ENCODE measurements around the gene PLEKHA7. TPM values are rescaled to one million over a fixed set of nuclear protein-coding genes. Genes with fewer than 3 reads are reported as not detected.

The PLEKHA7 gene
- total RNA-seq, 1 experiment from 2014 or later: 7.2 TPM

- POLR2A ChIA-PET: no interaction called here
- no peaks in the 10 kb centered on the region for H3K79me2 ChIP-seq (ENCODE audit: insufficient read depth, low read length)
- no TSS peak for BruUV-seq (replicated peaks)
Measured at GRCh38 chr11:16941935-16942334, 72.3 kb downstream of the PLEKHA7 start.

DNA sequence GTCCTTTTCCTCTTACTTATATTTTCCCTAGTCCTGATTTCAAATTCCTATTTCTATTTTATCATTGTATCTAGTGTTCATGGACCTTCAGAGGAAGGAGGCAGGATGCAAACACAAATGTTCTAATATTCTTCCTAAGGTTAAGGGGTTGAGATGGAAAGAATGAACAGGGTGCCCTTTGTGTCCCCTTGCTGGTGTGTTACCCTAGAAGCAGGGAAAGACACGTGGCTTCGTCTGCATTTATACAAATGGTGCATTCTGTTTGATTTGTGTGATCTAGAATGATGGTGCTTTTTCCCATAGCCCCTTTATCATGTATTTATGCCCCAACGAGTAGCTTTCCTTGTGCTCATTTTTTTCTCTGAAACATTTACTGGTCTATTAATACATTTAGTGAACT, 76.2 kb downstream of the PLEKHA7 start:
- Histone ChIP-seq H3K4me2 (ENCODE audit: low read length) (no peak overlapping the region), H3K9ac (ENCODE audit: low read length) (no peak overlapping the region), H3K4me3 (replicated peaks in 1 of 2; ENCODE audit: low read depth in 1 of 2, low read length in 2 of 2) (no peak overlapping the region), H3K36me3 (ENCODE audit: control insufficient read depth in 1 of 2, insufficient read depth in 2 of 2, low read length in 2 of 2) (no peaks in the 10 kb centered on the region), H3K79me2 (ENCODE audit: insufficient read depth, low read length) (no peaks in the 10 kb centered on the region), H3K9me3 (ENCODE audit: control insufficient read depth in 1 of 2, insufficient read depth in 1 of 2, low read depth in 1 of 2, low read length in 2 of 2) (no peaks in the 10 kb centered on the region), H4K20me1 (ENCODE audit: insufficient read depth) (no peaks in the 10 kb centered on the region), H3K27me3 (ENCODE audit: insufficient read depth, low read length) (no peaks in the 10 kb centered on the region), H3K4me1 (ENCODE audit: control insufficient read depth in 1 of 2, insufficient read depth in 2 of 2, low read length in 2 of 2) (peaks cover 0 to 4% of the 10 kb centered on the region in 2 experiments; a peak in 1 of 4 replicates), H2AFZ (ENCODE audit: low read depth, low read length, poor library complexity, severe bottlenecking) (no peak overlapping the region), H3K9me2 (ENCODE audit: insufficient read depth) (no peaks in the 10 kb centered on the region), H3K27ac (ENCODE audit: low read depth, low read length) (no peak overlapping the region)
- ATAC-seq (no peak), DNase-seq (ENCODE audit: low read depth, low spot score) (no peak)
- ChIA-PET POLR2A (interaction anchor here (0.6 kb wide), 1 partner anchor 140 kb away, joined by 4 read pairs; the partner anchor contains the start of gene RPS13), CTCF (interaction anchor here (2.0 kb wide), 1 partner anchor 125 kb away, joined by 6 read pairs; no protein-coding TSS in a partner anchor), RAD21 (ENCODE audit: low non-redundant PET in 1 of 2, low total read pairs in 2 of 2, uncharacterized antibody in 2 of 2, unreplicated experiment in 2 of 2) (interaction anchor here in 1 of 2 experiments (0.7 kb wide), 1 partner anchor 151 kb away, joined by 3 read pairs; no protein-coding TSS in a partner anchor)
- intact Hi-C loops (cut with micrococcal nuclease): loop anchor here (5.0 kb wide), 2 partner anchors 151 to 264 kb away; no protein-coding TSS in a partner anchor
- TF ChIP-seq POLR2AphosphoS5 (IDR thresholded peaks at IDR 0.05; ENCODE audit: low read depth, low read length) (no peak), YY1 (IDR thresholded peaks at IDR 0.05; ENCODE audit: extremely low read depth, insufficient replicate concordance, low read depth, low read length) (no peak), SRF (IDR thresholded peaks at IDR 0.05; ENCODE audit: low read depth) (no peak), RAD21 (IDR thresholded peaks at IDR 0.05; ENCODE audit: low read depth) (no peak), EGR1 (IDR thresholded peaks at IDR 0.05; ENCODE audit: low read depth) (no peak), ZFX (IDR thresholded peaks at IDR 0.05) (no peak), EZH2 (IDR thresholded peaks at IDR 0.05) (no peak), JUND (IDR thresholded peaks at IDR 0.05) (no peak), CEBPB (IDR thresholded peaks at IDR 0.05; ENCODE audit: low read depth) (no peak), POLR2A (IDR thresholded peaks at IDR 0.05; ENCODE audit: borderline replicate concordance, extremely low read depth, insufficient read depth, insufficient read length) (no peak), EZH2phosphoT487 (IDR thresholded peaks at IDR 0.05; ENCODE audit: borderline replicate concordance) (no peak), ELF1 (IDR thresholded peaks at IDR 0.05; ENCODE audit: borderline replicate concordance, low read depth) (no peak), ZNF274 (IDR thresholded peaks at IDR 0.05; ENCODE audit: low read depth, low read length) (no peak), SIN3A (IDR thresholded peaks at IDR 0.05; ENCODE audit: low read depth) (no peak)
- TF ChIP-seq, protein P1, sequence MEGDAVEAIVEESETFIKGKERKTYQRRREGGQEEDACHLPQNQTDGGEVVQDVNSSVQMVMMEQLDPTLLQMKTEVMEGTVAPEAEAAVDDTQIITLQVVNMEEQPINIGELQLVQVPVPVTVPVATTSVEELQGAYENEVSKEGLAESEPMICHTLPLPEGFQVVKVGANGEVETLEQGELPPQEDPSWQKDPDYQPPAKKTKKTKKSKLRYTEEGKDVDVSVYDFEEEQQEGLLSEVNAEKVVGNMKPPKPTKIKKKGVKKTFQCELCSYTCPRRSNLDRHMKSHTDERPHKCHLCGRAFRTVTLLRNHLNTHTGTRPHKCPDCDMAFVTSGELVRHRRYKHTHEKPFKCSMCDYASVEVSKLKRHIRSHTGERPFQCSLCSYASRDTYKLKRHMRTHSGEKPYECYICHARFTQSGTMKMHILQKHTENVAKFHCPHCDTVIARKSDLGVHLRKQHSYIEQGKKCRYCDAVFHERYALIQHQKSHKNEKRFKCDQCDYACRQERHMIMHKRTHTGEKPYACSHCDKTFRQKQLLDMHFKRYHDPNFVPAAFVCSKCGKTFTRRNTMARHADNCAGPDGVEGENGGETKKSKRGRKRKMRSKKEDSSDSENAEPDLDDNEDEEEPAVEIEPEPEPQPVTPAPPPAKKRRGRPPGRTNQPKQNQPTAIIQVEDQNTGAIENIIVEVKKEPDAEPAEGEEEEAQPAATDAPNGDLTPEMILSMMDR (IDR thresholded peaks at IDR 0.05 in 2 of 3, conservative IDR thresholded peaks at IDR 0.05 in 1 of 3; ENCODE audit: borderline replicate concordance in 1 of 3, insufficient read depth in 1 of 3, low read depth in 2 of 3, low read length in 2 of 3): no peak
- no TSS peak for BruUV-seq (replicated peaks)

More at GRCh38 chr11:16941935-16942334, 72.3 kb downstream of the PLEKHA7 start:
- Histone ChIP-seq H3K27ac (ENCODE audit: low read depth, low read length) (no peak overlapping the region), H3K36me3 (ENCODE audit: control insufficient read depth in 1 of 2, insufficient read depth in 2 of 2, low read length in 2 of 2) (no peaks in the 10 kb centered on the region), H3K9me2 (ENCODE audit: insufficient read depth) (no peaks in the 10 kb centered on the region), H3K4me3 (replicated peaks in 1 of 2; ENCODE audit: low read depth in 1 of 2, low read length in 2 of 2) (no peak overlapping the region), H3K4me1 (ENCODE audit: control insufficient read depth in 1 of 2, insufficient read depth in 2 of 2, low read length in 2 of 2) (no peaks in the 10 kb centered on the region; a peak in 1 of 4 replicates), H3K4me2 (ENCODE audit: low read length) (no peak overlapping the region), H4K20me1 (ENCODE audit: insufficient read depth) (no peaks in the 10 kb centered on the region), H2AFZ (ENCODE audit: low read depth, low read length, poor library complexity, severe bottlenecking) (no peak overlapping the region), H3K9me3 (ENCODE audit: control insufficient read depth in 1 of 2, insufficient read depth in 1 of 2, low read depth in 1 of 2, low read length in 2 of 2) (no peaks in the 10 kb centered on the region), H3K9ac (ENCODE audit: low read length) (no peak overlapping the region), H3K27me3 (ENCODE audit: insufficient read depth, low read length) (no peaks in the 10 kb centered on the region)
- ChIA-PET CTCF (no interaction called here), RAD21 (ENCODE audit: low non-redundant PET in 1 of 2, low total read pairs in 2 of 2, uncharacterized antibody in 2 of 2, unreplicated experiment in 2 of 2) (no interaction called here)
- no peak for ATAC-seq
- TF ChIP-seq ZFX (IDR thresholded peaks at IDR 0.05): no peak
- TF ChIP-seq, protein P1 (IDR thresholded peaks at IDR 0.05 in 2 of 3, conservative IDR thresholded peaks at IDR 0.05 in 1 of 3; ENCODE audit: borderline replicate concordance in 1 of 3, insufficient read depth in 1 of 3, low read depth in 2 of 3, low read length in 2 of 3): no peak
- no peak for TF ChIP-seq RAD21 (IDR thresholded peaks at IDR 0.05; ENCODE audit: low read depth)
- intact Hi-C loops (cut with micrococcal nuclease): loop anchor here (10.0 kb wide), 1 partner anchor 563 kb away; no protein-coding TSS in a partner anchor
- DNase-seq (ENCODE audit: low read depth, low spot score): no peak
